Sigmoid colon (tissue), 7 donors: ENCODE measurements around the gene ADORA2B. TPM values are rescaled to one million over a fixed set of nuclear protein-coding genes. Genes with fewer than 3 reads are reported as not detected.
A peak's percentile ranks its signal among the peaks of the same experiment; 100 is the strongest.

Experiments
- DNase-seq: peaks from one replicate; pipeline ENCODE4 v3.0.0-alpha.2; 2019
- H3K27ac ChIP-seq, 4 donors: fragments of 200-600 bp; sonication (generic); one replicate each; pipeline ENCODE4 v1.5.1; 2016 to 2019; ENCODE audit warnings: mild to moderate bottlenecking in 1 of 4
- H3K27me3 ChIP-seq, 3 donors: fragments of 200-600 bp; sonication (generic); one replicate each; pipeline ENCODE4 v1.5.1; 2019; ENCODE audit warnings: mild to moderate bottlenecking in 1 of 3
- H3K36me3 ChIP-seq, 4 donors: fragments of 200-600 bp; sonication (generic); one replicate each; pipeline ENCODE4 v1.5.1; 2016 to 2019
- H3K4me1 ChIP-seq, 4 donors: fragments of 200-600 bp; sonication (generic); one replicate each; pipeline ENCODE4 v1.5.1; 2017 to 2019
- H3K4me3 ChIP-seq, 4 donors: fragments of 200-600 bp; sonication (generic); one replicate each; pipeline ENCODE4 v1.5.1; 2017 to 2019; ENCODE audit warnings: mild to moderate bottlenecking in 2 of 4, moderate library complexity in 1 of 4
- H3K9me3 ChIP-seq, 4 donors: fragments of 200-600 bp in 3 of 4; sonication (generic) in 3 of 4; one replicate each; pipeline versions ENCODE4 v1.5.1 to v1.6.1; 2013 to 2019
- EP300 ChIP-seq, 4 donors: sonication (generic); formaldehyde crosslinking; IDR thresholded peaks; one replicate each; pipeline ENCODE4 v1.6.1; 2017; ENCODE audit warnings: antibody characterized with exemption in 4 of 4
- POLR2A ChIP-seq, 2 donors: fragments of 450-650 bp; IDR thresholded peaks; one replicate each; pipeline ENCODE4 v1.6.1; 2016; ENCODE audit warnings: antibody characterized with exemption in 2 of 2, mild to moderate bottlenecking in 2 of 2, moderate library complexity in 2 of 2
- POLR2AphosphoS5 ChIP-seq, 4 donors: sonication (generic); formaldehyde crosslinking; IDR thresholded peaks; one replicate each; pipeline ENCODE4 v1.6.1; 2017; ENCODE audit warnings: antibody characterized with exemption in 4 of 4
- WGBS, 2 donors: extraction: QIAGEN DNeasy Blood & Tissue Kit; methylation state at CpG; one replicate each; pipeline ENCODE4 v1.1.7; 2013; 5-methylcytosine and 5-hydroxymethylcytosine counted together
- intact Hi-C: fragments of 100-400 bp; cut with DNase I; formaldehyde crosslinking; loops from one replicate; pipeline ENCODE4 v1.15.1; 2023
- polyA plus RNA-seq, 3 donors: library from polyadenylated mRNA; stranded (reverse); fragments of 200-250 nt; gene quantifications; one replicate each; pipeline ENCODE4 v1.2.3, GENCODE V29; 2013
- total RNA-seq, 4 donors: library from RNA; depleted of rRNA; stranded (reverse); fragments of >200 nt; gene quantifications; one replicate each; pipeline ENCODE4 v1.1.0, GENCODE V29; 2016
- TF ChIP-seq, protein P1 (sequence below), 4 experiments: fragments of 450-650 bp in 3 of 4; fragments of 200-600 bp in 1 of 4; IDR thresholded peaks; one replicate each; pipeline ENCODE4 v1.5.1; 2016 to 2019; ENCODE audit warnings: antibody characterized with exemption in 4 of 4, mild to moderate bottlenecking in 3 of 4, moderate library complexity in 2 of 4
- donor health status: healthy with polysubstance abuse.
- donor health status: Bipolar disorder and iron deficiency.
- donor health status: healthy.

The ADORA2B gene
- total and polyA plus RNA-seq, 7 donors: 2.2 to 21.4 (median 5.4) TPM

DNA sequence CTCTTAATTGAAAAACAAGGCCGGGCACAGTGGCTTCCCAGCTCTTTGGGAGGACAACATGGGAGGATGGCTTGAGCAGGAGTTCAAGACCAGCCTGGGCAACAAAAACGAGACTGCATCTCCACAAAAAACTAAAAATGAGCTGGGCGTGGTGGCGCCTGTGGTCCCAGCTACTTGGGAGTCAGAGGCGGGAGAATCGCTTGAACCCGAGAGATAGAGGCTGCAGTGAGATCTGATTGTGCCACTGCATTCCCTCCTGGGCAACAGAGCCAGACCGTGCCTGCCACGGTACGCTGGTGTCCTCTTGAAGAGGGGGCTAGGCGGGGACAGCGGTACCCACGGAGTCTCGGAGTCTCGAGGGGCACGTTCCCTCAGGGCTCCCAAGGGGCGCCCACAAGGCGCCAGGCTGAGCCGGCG is 27.9 kb upstream of the ADORA2B start:
- intact Hi-C loops: no loop called here

DNA sequence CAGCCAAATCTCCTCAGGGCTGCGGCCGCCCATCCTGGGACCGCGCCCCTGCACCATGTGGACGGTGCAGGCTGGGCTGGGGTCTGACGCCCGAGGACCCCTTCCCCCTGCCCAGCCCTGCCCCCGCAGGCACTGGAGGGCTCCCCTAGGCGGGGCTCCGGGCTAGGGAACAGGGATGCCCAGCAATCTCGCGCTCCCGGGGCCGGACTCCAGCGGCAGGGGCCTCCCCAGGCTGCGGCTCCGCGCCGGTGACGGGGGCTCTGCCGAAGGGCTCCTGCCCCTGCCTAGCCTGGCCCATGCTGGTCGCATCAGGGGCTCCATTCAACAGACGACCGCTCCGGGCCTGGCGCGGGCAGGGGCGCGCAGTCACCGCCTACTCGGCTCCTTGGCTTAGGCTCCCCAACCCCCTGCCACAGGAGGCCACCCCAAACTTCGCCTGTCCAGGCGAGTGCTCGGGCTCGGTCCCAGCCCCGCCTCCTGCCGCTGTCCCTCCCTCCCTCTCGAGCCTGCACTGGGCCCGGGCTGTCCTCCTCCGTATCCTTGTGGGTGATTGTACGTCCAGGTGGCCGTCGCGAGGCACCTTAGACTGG is 27.4 kb upstream of the ADORA2B start:
- H3K27ac ChIP-seq: no peak overlapping the region
- peaks cover 0 to 44% (median 39%) of the 10 kb centered on the region in 4 donors for H3K4me1 ChIP-seq
- H3K27me3 ChIP-seq: peaks cover 0 to 10% (median 0%) of the 10 kb centered on the region in 3 donors
- H3K36me3 ChIP-seq: no peaks in the 10 kb centered on the region
- intact Hi-C loops: no loop called here
- WGBS, 2 donors: 20 to 33% methylated on average over 44 of the region's 44 CpGs
- TF ChIP-seq EP300 (IDR thresholded peaks at IDR 0.05) (no peak), POLR2A (IDR thresholded peaks at IDR 0.05) (no peak), POLR2AphosphoS5 (IDR thresholded peaks at IDR 0.05) (no peak)
- TF ChIP-seq, protein P1, sequence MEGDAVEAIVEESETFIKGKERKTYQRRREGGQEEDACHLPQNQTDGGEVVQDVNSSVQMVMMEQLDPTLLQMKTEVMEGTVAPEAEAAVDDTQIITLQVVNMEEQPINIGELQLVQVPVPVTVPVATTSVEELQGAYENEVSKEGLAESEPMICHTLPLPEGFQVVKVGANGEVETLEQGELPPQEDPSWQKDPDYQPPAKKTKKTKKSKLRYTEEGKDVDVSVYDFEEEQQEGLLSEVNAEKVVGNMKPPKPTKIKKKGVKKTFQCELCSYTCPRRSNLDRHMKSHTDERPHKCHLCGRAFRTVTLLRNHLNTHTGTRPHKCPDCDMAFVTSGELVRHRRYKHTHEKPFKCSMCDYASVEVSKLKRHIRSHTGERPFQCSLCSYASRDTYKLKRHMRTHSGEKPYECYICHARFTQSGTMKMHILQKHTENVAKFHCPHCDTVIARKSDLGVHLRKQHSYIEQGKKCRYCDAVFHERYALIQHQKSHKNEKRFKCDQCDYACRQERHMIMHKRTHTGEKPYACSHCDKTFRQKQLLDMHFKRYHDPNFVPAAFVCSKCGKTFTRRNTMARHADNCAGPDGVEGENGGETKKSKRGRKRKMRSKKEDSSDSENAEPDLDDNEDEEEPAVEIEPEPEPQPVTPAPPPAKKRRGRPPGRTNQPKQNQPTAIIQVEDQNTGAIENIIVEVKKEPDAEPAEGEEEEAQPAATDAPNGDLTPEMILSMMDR (IDR thresholded peaks at IDR 0.05): no peak
- DNase-seq: no peak
- peak overlapping the region in 3 of 4 donors; percentile 24 to 38 (median 36) for H3K4me3 ChIP-seq
- H3K9me3 ChIP-seq: no peaks in the 10 kb centered on the region

More for the DNA sequence above, 27.9 kb upstream of the ADORA2B start:
- DNase-seq: no peak
- no peaks in the 10 kb centered on the region for H3K36me3 ChIP-seq
- TF ChIP-seq POLR2A (IDR thresholded peaks at IDR 0.05) (no peak), POLR2AphosphoS5 (IDR thresholded peaks at IDR 0.05) (no peak), EP300 (IDR thresholded peaks at IDR 0.05) (no peak)
- no peaks in the 10 kb centered on the region for H3K9me3 ChIP-seq
- peak overlapping the region in 3 of 4 donors; percentile 24 to 38 (median 36) for H3K4me3 ChIP-seq
- H3K27ac ChIP-seq: no peak overlapping the region
- peaks cover 0 to 44% (median 39%) of the 10 kb centered on the region in 4 donors for H3K4me1 ChIP-seq
- 45 to 47% methylated on average over 20 of the region's 20 CpGs for WGBS, 2 donors
- peaks cover 0 to 10% (median 0%) of the 10 kb centered on the region in 3 donors for H3K27me3 ChIP-seq

DNA sequence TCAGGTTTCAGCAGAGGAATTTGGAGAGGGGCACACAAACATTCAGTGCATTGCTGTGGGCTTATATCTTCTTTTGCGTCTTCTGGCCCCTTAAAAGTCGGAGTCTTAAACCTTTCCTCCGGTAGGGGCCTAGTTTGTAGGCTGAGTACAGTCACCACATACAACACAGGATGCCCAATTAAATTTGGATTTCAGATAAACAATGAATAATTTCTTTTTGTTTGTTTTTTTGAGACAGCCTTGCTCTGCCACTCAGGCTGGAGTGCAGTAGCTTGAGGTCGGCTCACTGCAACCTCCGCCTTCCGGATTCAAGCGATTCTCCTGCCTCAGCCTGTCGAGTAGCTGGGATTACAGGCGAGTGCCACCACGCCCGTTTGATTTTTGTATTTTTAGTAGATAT is 26.7 kb upstream of the ADORA2B start:
- peaks cover 0 to 44% (median 39%) of the 10 kb centered on the region in 4 donors for H3K4me1 ChIP-seq
- peaks cover 0 to 10% (median 0%) of the 10 kb centered on the region in 3 donors for H3K27me3 ChIP-seq
- intact Hi-C loops: no loop called here
- H3K4me3 ChIP-seq: no peak overlapping the region
- WGBS, 2 donors: 87 to 92% methylated on average over 11 of the region's 11 CpGs
- DNase-seq: no peak
- peak overlapping the region in 2 of 4 donors; percentile 77 to 80 for H3K27ac ChIP-seq
- no peaks in the 10 kb centered on the region for H3K9me3 ChIP-seq
- no peaks in the 10 kb centered on the region for H3K36me3 ChIP-seq
- TF ChIP-seq EP300 (IDR thresholded peaks at IDR 0.05) (no peak), POLR2AphosphoS5 (IDR thresholded peaks at IDR 0.05) (no peak), POLR2A (IDR thresholded peaks at IDR 0.05) (no peak)
- TF ChIP-seq, protein P1 (IDR thresholded peaks at IDR 0.05): no peak

DNA sequence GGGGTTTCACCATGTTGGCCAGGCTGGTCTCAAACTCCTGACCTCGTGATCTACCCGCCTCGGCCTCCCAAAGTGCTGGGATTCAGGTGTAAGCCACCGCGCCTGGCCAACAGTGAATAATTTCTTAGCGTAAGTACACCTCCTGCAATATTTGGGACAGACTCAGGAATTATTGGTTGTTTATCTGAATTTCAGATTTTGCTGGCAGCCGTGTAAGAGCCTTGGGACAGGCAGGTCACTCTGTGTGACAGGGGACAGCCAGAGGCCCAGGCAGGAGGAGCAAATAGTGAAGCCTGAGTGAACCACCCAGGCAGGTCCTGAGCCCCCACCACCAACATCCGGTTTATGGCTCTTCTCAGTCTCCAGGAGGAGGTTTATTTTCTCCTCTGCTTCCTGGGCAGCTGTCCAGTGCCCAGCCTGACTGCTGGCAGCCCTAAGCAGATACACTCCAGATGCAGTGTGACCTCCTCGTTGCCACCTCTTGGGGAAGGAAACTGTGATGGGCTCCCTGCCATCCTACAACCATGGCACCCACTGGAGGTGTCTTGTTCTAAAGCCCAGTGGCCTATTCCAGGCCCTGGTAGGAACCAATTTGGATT is 26.2 kb upstream of the ADORA2B start:
- TF ChIP-seq POLR2AphosphoS5 (IDR thresholded peaks at IDR 0.05) (peak; percentile 78 to 93 (median 88)), POLR2A (IDR thresholded peaks at IDR 0.05) (no peak), EP300 (IDR thresholded peaks at IDR 0.05) (peak in 3 of 4 donors; percentile 61 to 78 (median 65))
- Histone ChIP-seq H3K27ac (peak overlapping the region in 3 of 4 donors; percentile 66 to 80 (median 77)), H3K27me3 (peaks cover 0 to 10% (median 0%) of the 10 kb centered on the region in 3 donors), H3K4me3 (no peak overlapping the region), H3K4me1 (peaks cover 0 to 44% (median 39%) of the 10 kb centered on the region in 4 donors), H3K36me3 (no peaks in the 10 kb centered on the region), H3K9me3 (no peaks in the 10 kb centered on the region)
- intact Hi-C loops: no loop called here
- peak; percentile 91 for DNase-seq
- 75 to 89% methylated on average over 9 of the region's 9 CpGs for WGBS, 2 donors

DNA sequence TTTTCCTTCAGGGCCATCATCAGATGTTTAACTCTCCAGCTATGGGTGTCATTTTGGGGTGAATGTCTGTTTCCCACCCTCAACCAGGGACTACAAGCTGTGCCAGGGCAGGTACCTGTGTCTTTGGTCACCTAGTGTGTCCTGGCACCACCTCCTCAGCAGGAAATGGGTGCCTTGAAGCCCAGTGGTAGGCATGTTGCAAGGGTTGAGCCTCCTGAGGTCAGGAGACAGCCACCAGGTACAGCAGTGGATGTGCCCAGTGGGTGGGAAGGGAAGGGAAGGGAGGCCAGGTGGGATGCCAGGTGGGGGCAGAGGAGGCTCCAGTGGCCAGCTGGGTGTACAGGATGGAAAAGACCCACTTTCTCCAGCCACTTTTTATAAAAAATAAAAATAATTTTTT is 25.5 kb upstream of the ADORA2B start:
- Histone ChIP-seq H3K9me3 (no peaks in the 10 kb centered on the region), H3K4me3 (no peak overlapping the region), H3K27ac (peak overlapping the region in 3 of 4 donors; percentile 66 to 80 (median 77)), H3K4me1 (peaks cover 0 to 44% (median 39%) of the 10 kb centered on the region in 4 donors), H3K27me3 (peaks cover 0 to 10% (median 0%) of the 10 kb centered on the region in 3 donors), H3K36me3 (no peaks in the 10 kb centered on the region)
- intact Hi-C loops: no loop called here
- TF ChIP-seq POLR2A (IDR thresholded peaks at IDR 0.05) (no peak), POLR2AphosphoS5 (IDR thresholded peaks at IDR 0.05) (no peak), EP300 (IDR thresholded peaks at IDR 0.05) (no peak)
- TF ChIP-seq, protein P1 (IDR thresholded peaks at IDR 0.05): no peak
- no peak for DNase-seq
